HL-60 (cell line): ENCODE measurements around the gene KNCN.

Source experiments
- DNase-seq, 2 experiments: peaks; one replicate each; pipeline ENCODE4 v3.0.0-alpha.2; 2010 to 2020; ENCODE audit warnings: low read depth in 1 of 2, low spot score in 1 of 2
- H3K27ac ChIP-seq: fragments of 250-450 bp; sonication (Bioruptor Pico); replicated peaks from 2 replicates; pipeline ENCODE4 v1.5.1; 2020; ENCODE audit warnings: mild to moderate bottlenecking, moderate library complexity
- H3K27me3 ChIP-seq: fragments of 250-450 bp; sonication (Bioruptor Pico); 2 replicates; pipeline ENCODE4 v1.5.1; 2021; ENCODE audit warnings: mild to moderate bottlenecking, moderate library complexity; ENCODE audit not compliant: insufficient read depth, poor library complexity, severe bottlenecking
- H3K4me3 ChIP-seq: replicated peaks from 2 replicates; pipeline ENCODE4 v1.5.1; 2011; ENCODE audit warnings: mild to moderate bottlenecking, control low read depth, low read length; ENCODE audit not compliant: insufficient read depth
- GABPA ChIP-seq: IDR thresholded peaks from 2 replicates; pipeline ENCODE4 v1.6.1; 2012; ENCODE audit warnings: low read depth
- POLR2AphosphoS5 ChIP-seq: IDR thresholded peaks from 2 replicates; pipeline ENCODE4 v1.6.1; 2012; ENCODE audit warnings: low read depth
- REST ChIP-seq: IDR thresholded peaks from 2 replicates; pipeline ENCODE4 v1.6.1; 2012; ENCODE audit warnings: low read depth; ENCODE audit not compliant: insufficient replicate concordance
- SPI1 ChIP-seq: IDR thresholded peaks from 2 replicates; pipeline ENCODE4 v1.6.1; 2012; ENCODE audit warnings: low read depth, mild to moderate bottlenecking, borderline replicate concordance
- TF ChIP-seq, protein P1 (sequence below): IDR thresholded peaks from one replicate; pipeline ENCODE4 v1.5.1; 2011; ENCODE audit warnings: low read length, control low read depth, inconsistent platforms; ENCODE audit not compliant: insufficient read depth

KNCN gene

DNA sequence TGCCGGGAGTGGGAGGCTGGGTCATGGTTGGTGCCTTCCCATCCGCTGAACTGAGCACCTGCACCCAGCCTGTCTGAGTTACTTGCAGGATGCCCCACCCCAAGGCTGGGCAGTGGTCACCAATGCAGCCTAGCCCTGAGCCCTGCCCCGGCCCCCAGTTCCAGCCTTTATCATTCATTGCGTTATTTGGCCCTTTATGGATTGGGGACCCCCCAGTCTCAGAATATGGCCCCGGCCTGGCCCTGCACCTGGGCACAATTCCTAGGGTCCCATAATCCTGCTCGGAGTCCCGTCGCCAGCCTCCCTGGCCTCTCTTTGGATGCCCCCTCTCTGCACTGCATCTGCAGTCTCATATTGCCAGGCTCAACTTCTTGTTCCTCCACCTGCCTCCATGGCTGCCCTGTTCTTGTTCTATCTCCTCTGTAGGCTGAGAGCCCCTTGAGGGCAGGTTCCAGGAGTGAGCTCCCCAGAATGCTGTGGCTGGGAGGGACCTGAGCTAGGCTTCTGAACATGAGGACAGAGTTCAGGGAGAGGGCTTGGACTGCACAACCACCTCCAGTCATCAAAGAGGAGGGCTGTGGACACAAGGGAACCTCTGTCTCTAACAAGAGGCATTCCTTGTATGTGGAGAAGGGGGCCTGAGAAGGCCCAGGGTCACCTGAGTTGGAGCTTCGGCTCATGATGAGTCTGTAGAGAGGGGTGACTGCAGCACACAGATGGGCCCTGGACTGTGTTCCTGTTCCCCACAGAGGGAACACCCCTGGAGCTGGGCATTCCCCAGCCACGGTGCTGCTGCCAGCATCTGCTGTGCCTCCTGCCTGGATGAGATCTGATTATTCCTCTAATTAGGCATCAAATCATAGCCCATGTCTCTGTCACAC, 1.1 kb upstream of the KNCN start:
- TF ChIP-seq SPI1: no peak
- TF ChIP-seq, protein P1, sequence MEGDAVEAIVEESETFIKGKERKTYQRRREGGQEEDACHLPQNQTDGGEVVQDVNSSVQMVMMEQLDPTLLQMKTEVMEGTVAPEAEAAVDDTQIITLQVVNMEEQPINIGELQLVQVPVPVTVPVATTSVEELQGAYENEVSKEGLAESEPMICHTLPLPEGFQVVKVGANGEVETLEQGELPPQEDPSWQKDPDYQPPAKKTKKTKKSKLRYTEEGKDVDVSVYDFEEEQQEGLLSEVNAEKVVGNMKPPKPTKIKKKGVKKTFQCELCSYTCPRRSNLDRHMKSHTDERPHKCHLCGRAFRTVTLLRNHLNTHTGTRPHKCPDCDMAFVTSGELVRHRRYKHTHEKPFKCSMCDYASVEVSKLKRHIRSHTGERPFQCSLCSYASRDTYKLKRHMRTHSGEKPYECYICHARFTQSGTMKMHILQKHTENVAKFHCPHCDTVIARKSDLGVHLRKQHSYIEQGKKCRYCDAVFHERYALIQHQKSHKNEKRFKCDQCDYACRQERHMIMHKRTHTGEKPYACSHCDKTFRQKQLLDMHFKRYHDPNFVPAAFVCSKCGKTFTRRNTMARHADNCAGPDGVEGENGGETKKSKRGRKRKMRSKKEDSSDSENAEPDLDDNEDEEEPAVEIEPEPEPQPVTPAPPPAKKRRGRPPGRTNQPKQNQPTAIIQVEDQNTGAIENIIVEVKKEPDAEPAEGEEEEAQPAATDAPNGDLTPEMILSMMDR: no peak
- no peak for TF ChIP-seq POLR2AphosphoS5
- TF ChIP-seq GABPA: no peak
- TF ChIP-seq REST: no peak
- DNase-seq: no peak
- H3K27ac ChIP-seq: no peak overlapping the region
- no peak overlapping the region for H3K4me3 ChIP-seq
- no peaks in the 10 kb centered on the region for H3K27me3 ChIP-seq

- no peak for DNase-seq
- H3K27ac ChIP-seq: no peak overlapping the region
- TF ChIP-seq POLR2AphosphoS5 (no peak), REST (no peak), GABPA (no peak), SPI1 (no peak)
- TF ChIP-seq, protein P1: no peak
- no peak overlapping the region for H3K4me3 ChIP-seq
- H3K27me3 ChIP-seq: no peaks in the 10 kb centered on the region
Measured at GRCh38 chr1:46550751-46551231, 656 bp downstream of the KNCN start.

DNA sequence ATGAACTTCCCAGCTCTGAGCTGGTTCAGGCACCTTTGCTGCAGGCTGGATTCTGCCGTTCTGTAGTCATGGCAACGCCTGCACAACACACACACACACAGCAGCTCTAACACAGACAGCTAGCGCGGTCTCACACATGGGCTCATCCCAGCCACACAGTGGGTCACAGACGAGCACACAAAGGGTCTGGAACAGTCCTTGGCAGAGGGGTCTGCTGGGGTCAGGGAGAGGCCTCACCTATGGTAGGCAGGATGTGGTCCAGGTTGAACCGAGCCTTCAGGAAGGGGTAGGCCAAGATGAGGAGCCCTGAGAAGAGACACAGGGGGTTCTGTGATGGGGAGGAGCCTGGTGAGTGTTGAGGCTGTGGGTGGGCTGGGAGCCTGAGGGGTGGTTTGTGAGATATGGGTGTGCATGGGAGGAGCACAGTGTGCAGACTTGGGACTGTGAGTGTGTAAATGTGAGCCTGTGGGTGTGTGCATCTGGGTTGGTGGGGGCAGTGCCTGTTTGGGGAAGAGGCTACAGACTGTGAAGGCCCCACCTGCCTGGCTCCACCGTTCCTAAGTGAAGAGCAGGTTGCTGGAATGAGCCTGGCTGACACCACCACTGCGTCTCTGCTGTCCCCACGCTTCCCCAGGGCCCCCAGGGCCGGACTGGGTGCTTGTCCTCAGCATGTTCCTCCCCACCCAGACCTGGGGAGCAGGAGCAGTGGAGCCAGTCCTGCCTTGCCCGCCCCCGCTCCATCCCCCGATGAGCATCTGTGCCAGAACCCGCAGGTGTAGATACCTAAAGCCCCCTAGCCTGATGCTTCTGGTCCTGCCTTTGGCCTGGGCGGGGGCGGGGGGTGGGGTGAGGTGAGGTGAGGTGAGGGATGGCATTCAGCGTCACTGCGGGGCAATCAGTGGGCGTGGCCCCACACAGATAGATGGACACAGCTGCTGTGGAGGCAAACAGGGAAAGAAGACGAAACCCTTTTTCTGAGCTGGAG, 1.5 kb downstream of the KNCN start:
- DNase-seq: peak in 1 of 2 experiments; percentile 16
- TF ChIP-seq SPI1 (no peak), POLR2AphosphoS5 (no peak)
- TF ChIP-seq, protein P1: no peak
- Histone ChIP-seq H3K4me3 (no peak overlapping the region), H3K27ac (no peak overlapping the region), H3K27me3 (peaks cover 4% of the 10 kb centered on the region)
